Fibroblast of peridontal ligament (primary cell): ENCODE results near the gene ZNF850.

Experiments used
- DNase-seq: peaks from one replicate; pipeline ENCODE4 v3.0.0-alpha.2; 2010; ENCODE audit errors: extremely low read depth

The ZNF850 gene

GRCh38 chr19:36688058-36688457 lies 84.5 kb downstream of the ZNF850 start:
- no peak for DNase-seq

DNA sequence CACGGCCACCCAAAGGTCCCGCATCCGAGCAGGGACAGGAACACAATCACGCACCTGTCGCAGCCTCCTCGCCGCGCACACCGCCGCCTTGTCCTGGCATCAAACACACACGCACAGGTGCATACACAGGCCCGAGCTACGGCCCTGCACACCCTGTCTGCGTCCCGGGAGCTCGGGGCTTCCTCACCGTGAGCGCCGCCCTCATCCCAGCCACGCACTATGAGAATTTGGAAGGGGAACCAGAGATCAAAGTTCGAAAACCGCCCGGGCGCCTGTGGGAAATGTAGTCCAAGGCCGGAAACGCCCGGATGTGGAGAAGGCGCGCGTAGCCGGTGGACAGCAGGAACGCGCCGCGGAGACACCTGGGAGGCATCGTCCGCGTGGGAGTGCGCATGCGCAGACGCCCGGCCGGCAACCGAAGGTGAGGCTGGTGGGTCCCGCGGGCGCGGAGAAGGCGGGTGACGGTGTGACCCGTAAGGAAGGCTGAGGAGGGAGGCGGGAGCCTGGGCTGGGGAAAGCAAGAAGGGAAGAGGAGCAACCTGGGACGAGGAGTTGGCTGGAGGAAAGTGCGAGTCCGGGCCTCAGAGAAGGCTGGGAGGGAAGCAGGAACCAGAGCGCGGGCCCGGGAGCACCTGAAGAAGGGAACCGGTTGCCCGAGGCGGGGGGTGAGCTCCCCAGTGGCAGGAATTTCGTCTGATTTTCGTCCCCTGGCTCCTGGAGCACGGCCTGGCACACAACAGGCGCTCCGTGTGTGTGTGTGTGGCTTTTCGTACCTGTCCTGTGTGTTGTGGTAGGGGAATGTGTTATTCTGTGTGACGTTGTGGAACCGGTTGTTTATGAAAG lies 85.2 kb downstream of the ZNF850 start, which contains the start of gene ZNF567:
Gene ZNF567 (plus strand): TSS at position 399 of the 843 bp plus-strand sequence. CDS start 7,256 bp downstream, outside the sequence.
- peak; percentile 92 for DNase-seq

DNA sequence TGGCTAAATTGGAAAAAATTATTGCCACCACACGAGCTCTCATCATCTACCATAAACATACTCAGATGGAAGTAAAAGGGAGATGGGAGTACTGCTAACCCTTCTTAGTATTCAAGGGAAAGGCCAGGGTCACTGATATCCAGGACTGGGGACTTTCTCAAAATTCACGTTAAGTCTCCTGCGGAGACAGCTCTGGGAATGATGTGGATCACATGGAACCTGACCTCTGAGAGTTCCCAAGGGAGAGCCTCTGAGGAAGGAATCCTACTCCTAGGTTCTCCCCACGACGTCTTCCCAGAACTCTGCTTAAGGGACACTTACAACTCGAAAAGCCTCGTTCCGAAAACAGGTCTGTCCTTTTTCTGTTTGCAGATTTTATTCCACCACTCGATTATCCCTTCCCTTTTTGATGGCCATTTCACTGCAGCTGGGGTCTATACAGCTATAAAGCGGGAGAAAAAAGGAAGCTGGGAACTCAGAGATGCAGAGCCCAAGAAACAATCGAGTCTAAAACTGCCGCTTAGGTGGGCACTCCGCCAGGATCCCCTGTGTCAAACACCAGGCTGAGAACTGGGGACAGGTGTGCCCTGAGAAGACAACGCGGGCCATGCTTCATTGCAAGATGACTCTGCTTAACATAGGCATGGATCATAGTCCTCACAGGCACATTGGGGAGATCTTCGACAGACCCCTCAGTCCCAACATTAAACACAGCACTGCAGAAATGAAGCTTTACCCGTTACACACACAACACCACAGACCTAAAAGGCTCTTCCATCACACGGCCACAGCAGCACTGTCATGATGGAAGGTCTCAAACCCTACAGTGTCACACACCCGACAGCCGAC lies 86.0 kb downstream of the ZNF850 start:
- DNase-seq = peak; percentile 16

DNA sequence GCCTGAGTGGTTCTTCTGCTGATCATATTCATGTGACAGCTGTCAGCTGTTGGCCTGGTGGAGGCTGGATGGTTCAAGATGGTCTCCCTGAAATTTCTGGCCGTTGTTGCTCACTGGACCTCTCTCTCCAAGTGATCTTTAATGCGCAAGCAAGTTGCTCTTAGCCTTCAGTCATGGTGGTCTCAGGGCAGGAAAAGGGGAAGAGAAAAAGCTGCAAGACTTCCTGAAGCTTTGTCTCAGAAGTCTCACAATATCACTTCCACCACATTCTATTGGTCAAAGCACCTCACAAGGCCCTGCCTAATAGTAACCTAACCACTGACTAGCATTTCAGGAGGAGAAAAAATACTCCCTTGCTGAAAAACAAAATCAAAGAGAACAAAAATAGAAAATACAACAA lies 86.8 kb downstream of the ZNF850 start:
- no peak for DNase-seq

GRCh38 chr19:36679455-36679854 lies 93.2 kb downstream of the ZNF850 start:
- no peak for DNase-seq

- DNase-seq = no peak
Measured at GRCh38 chr19:36674201-36674600, 98.4 kb downstream of the ZNF850 start.

GRCh38 chr19:36672368-36672767 lies 100.2 kb downstream of the ZNF850 start:
- DNase-seq = no peak

DNA sequence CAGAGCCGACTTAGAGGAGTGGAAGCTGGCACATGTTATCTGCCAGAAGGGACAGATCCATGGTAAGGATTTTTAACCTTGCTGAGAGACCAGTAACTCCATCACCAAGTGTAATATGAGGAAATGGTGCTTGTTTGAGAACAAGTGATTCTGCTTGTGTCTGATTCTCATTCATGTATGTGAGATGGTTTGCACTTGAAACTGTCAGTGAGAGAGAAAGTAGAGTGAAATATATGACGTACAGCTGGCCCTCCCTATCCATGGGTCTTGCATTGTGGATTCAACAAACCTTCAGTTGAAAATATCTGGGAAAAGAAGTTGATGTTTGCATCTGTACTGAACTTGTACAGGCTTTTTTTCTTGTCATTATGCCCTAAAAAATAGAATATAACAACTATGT lies 104.0 kb downstream of the ZNF850 start:
- DNase-seq = no peak

DNA sequence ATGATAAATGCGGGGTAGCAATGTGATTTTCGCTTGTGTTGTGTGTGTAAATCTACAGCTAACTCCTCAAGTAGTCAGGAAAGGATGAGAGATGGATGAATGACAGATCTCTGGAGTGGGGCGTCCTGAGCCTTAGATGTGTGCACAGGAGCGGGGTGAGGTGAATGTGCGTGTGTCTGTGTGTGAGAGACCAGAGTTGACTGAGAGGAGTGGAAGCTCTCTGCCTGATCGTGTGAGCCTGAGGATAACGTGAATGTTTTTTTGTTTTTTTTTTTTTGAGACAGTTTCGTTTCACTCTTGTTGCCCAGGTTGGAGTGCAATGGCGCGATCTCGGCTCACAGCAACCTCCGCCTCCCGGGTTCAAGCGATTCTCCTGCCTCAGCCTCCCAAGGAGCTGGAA lies 106.8 kb downstream of the ZNF850 start:
- no peak for DNase-seq
